ENCODE data around the gene SEPTIN10. TPM values are rescaled to one million over a fixed set of nuclear protein-coding genes. Genes with fewer than 3 reads are reported as not detected.

SEPTIN10 gene
- total RNA-seq, 1 donor from 2014 or later, result 89.9 TPM

- DNase-seq, result no peak
Observed at GRCh38 chr2:109494351-109494750, 119.4 kb downstream of the SEPTIN10 start.

- no peak for DNase-seq
Observed at GRCh38 chr2:109493176-109493935, 120.4 kb downstream of the SEPTIN10 start.

Other genes starting within 250 kb of the SEPTIN10 start
- gene SOWAHC, start 398 bp upstream of the SEPTIN10 start, total RNA-seq, result 20.8 TPM
- gene RGPD5, start 180.3 kb upstream of the SEPTIN10 start, total RNA-seq, result 77.7 TPM

All from skin of body (tissue), 2 donors.